NCI-H774 (cell line): ENCODE measurements around the gene TM7SF3.

Source experiments
- DNase-seq: peaks from one replicate; lab custom pipeline; 2025; lab: John Stamatoyannopoulos, UW

Gene TM7SF3

GRCh38 chr12:27014859-27015729 lies 910 bp upstream of the TM7SF3 start:
- no peak for DNase-seq

DNA sequence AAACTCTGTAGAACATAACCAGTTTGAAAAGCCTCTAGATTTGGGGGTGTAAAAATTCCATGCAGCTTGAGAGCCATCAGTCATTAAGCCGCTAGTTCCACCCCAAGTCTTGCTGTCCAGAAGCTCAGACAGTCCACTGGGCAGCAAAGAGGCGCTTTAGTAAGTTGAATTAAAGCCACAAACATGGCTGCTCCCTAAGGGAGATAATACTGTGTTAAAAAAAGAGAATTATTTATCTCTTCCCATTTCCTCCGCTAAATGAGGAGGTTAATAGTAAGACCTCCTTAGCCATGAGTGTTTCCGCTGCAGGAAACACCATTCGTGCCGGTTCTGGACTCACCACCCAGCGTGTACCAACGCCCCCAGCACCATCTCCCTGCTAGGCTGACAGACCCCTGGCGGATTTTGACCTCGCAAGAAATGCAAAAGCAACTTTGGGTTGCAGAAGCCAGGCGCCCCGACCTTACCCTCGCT lies 536 bp downstream of the TM7SF3 start:
- peak; percentile 30 for DNase-seq

- no peak for DNase-seq
These were observed 1.3 kb downstream of the TM7SF3 start for GRCh38 chr12:27012982-27013255.

- no peak for DNase-seq
These were observed 1.8 kb downstream of the TM7SF3 start for GRCh38 chr12:27012239-27012981.

DNA sequence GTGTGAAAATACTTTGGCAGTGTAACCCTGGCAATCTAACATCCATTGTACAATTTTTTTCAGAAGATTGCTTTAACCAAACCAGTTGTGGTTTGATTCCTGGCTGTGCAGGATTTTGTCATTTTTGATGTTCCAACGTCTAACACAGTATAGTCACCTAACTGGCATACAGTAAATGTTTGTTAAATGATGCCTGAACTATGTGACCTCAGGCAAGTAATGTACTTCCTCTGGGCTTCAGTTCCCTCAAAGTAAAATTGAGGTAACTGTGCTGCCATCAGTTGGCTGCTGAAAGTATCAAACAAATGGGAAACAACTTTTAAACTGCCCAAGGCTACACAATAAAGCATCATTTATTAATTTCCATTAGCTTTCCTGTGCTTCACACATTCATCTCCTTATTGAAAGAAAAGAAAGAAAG lies 4.3 kb downstream of the TM7SF3 start:
- no peak for DNase-seq

DNA sequence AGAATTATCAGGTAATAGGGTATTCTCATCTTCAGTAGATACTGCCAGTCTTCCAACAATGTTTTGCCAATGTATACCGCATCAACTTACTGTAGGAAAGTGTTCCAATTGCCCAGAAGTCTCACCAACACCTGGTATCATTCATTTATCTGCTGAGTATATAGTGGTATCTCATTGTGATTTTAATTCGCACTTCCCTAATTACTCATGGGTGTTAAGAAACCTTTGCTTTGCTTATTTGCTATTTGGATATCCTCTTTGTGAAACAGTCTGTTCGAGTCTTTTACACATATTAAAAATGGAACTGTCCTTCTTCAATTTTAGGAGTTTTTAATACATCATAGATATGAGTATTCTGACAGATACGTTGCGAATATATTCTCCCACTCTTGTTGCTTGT lies 6.1 kb downstream of the TM7SF3 start:
- DNase-seq, result no peak

DNA sequence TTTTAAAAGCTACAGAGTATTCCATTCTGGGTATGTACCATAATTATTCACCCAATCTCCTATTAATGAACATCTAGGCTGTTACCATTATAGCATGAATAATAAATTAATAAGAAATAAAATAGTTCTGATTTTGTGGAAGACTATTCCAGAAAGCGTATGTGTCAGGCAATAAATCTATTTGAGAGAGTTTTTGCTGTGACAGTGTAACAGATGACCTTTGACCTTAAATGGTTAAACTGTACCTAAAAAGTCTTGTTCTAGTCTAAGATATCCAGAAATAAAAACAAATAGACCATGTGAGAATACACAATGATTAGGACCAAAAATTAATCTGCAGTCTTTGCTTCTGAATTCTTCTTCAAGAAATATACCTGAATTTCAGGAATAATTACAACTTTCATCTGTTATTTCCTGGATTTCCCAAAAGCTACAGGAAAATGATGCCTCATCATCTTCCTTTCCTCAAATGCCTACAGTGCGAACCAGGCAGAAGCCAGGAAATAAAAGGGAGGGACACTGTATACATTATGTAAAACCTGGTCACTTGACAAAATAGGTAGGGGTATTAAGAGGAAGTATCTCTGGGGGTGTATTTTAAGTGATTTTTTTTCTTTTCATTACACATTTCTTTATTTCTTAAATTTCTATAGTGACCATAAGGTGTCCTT lies 7.3 kb downstream of the TM7SF3 start:
- no peak for DNase-seq

DNA sequence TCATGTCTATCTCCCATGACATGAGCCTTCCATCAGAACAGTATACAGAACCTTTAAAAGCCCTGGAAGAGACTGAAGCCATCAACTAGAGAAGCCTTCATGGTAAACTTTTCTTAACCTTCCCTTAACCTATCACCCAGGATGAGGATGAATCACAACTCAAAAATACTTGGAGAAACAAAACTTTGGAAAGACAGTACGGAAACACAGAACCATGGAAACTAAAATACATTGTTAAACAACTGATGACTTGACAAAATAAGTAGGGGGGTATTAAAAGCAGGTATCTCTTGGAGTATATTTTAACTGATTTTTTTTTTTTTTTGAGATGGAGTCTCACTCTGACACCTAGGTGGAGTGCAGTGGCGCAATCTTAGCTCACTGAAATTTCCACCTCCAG lies 8.7 kb downstream of the TM7SF3 start:
- no peak for DNase-seq

DNA sequence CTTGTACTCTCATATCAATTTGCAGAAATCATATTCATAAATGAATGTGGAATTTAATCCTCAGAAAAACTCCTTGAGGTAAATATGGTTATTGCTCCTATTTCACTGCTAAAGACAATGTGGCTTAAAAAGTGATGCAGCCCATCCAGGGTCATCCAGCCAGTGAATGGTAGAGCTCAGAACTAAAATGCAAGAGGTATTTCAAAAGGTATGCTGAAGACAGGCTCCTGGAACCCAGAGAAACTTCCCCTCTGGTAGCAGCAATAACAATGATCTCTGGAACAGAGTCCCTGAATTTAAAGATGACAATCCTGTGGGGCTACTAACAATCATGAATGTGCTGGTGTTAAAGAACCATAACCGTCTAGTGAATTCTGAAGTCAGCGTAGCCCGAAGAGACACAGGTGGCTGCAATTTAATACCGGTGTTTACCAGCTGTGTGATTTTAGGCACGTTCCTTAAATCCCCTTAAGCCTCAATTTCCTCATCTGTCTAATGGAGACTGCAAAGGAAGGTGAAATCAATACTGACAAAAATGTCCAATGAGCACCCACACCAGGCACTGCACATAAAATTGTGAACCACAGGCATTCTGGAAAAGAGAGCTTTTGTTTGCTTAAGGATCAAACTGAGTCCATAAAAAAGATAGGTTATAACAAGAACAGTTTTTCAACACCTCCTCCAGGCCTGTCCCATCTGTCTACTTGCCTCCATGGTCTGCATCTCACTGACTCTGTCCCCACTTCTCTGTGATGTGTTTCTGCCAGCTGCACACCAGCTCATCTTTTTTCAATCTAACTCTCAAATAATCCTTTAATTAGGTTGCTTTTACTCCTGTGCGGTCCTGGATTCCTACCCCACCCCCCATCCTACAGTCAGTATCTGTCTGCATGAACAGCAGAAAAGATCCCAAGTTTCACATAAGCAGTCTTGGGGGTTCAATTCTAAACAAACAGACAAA lies 10.5 kb downstream of the TM7SF3 start:
- no peak for DNase-seq

DNA sequence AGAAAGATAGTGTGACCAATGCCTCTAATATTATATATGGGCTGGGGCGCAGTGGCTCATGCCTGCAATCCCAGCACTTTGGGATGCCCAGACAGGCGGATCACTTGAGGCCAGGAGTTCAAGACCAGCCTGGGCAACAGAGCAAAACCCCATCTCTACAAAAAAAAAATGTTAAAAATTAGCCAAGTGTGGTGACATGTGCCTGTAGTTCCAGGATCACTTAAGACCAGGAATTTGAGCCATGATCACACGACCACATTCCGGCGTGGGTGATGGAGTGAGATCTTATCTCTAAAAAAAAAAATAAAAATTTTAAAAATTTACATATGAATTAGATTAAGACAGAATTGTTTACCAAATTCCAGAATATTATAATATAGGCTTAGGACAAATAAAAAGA lies 12.0 kb downstream of the TM7SF3 start:
- DNase-seq, result no peak

DNA sequence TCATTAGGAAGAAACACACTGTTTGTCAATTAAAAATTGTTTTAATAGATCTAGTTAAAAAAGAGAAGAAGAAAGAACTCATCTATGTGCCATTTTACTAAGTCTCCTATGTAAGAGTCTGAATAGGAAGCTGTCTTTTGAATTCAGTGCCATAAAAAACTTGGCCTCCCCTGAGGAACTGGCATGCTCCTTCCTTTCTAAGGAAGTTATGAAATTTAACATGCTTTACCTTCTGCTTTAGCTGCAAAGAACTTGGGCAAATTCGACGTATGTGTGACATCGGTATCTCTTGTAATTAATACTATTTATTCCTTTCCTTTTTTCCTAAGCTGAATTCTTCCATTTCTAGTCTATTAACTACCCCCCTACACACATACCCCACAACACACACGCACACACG lies 12.5 kb downstream of the TM7SF3 start:
- DNase-seq, result no peak

DNA sequence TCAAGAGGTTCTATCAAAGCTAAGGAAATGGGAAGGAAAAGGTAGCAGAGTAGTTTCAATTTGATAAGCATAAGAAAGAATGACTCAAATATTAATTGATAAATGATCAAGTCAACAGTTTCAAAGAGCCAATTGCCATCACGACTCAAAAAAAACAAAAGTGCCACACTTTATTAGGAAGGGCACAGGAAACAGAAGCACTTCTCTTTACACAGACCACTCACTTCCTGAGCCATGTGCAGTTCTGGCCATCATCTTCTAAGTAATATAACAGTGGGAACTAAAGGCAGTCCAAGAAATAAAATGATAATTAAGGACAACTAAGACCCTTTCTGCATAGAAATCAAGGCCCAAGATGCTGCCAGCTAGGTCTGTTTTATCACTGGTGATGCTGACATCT lies 13.2 kb downstream of the TM7SF3 start:
- DNase-seq, result no peak

DNA sequence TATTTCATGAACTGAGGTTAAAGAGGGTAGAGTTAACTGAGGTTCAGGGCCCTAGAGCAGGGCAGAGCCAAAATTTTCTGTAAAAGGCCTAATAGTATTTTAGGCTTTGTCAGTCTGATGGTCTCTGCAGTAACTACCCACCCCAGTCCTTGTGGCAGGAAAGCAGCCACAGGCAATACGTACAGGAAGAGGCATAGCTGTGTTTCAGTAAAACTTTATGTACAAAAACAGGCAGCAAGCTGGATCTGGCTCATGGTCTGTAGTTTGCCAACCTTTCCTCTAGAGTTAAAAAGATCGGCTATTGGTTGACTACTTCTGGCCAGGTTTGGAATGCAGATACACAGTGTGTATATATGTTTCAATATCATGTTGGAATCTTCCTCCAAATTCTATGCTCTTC lies 17.2 kb downstream of the TM7SF3 start:
- no peak for DNase-seq

DNA sequence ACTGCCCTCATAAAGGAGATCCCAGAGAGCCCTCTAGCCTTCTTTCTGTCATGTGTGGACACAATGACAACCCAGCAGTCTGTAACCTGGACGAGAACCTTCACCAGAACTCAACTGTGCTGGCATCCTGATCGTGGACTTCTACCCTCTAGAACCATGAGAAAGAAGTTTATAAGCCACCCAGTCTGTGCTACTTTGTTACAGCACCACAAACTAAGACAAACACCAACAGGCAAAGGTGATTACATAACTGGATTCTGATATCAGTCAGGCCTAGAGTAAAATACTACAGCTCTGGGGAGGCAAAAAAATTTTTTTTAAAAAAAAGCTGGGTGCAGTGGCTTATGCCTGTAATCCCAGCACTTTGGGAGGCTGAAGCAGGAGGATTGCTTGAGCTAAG lies 18.5 kb downstream of the TM7SF3 start:
- no peak for DNase-seq

- DNase-seq, result no peak
These were observed 20.1 kb downstream of the TM7SF3 start for GRCh38 chr12:26994109-26994508.

- DNase-seq, result no peak
These were observed 22.4 kb downstream of the TM7SF3 start for GRCh38 chr12:26991826-26992225.

DNA sequence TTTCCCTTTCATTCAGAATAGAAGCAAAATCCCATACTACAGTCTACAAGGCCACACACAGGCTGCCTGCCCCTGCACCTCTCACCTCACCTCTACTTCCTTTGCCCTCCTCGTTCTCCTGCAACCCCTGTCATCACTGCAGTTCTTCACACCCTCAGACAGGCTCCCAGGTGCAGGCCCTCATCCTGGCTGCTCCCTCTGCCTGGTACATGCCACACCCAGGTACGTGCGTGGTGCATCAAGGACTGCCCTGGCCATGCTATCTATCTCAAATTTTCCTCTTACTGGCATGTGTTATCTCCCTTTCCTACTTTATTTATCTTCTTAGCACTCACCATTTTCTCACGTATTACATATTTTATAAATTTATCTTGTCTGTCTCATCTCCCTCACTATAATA lies 24.3 kb downstream of the TM7SF3 start:
- DNase-seq, result no peak

GRCh38 chr12:26988703-26989102 lies 25.5 kb downstream of the TM7SF3 start:
- DNase-seq, result no peak

DNA sequence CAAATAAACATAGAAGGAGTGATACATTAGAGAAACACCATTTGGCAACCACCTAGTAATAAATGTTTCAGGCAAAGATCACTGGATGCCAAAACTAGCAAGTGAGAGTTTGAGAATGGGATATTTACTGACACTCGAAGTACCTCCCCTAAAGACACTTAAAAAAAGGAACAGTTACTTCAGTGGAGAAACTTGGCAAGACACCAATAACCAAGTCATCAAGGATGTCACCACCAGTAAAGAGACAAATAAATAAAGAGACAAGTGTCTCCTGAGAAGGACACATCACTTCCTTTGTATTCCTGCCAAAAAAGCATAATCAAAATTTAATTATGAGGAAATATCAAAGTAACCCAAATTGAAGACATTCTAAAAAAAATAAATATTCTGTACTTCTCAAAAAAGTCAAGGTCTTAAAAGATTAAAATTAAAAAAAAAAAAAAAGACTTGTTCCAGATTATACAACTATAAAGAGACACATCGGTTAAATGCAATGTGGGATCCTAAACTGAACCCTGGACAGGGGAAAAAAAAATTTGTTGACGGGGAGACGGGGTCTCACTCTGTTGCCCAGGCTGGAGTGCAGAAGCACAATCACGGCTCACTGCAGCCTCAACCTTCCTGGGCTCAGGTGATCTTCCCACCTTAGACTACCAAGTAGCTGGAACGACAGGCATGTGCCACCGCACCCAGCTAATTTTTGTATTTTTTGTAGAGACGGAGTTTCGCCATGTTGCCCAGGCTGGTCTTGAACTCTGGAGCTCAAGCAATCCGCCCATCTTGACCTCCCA lies 26.4 kb downstream of the TM7SF3 start:
- DNase-seq, result no peak

DNA sequence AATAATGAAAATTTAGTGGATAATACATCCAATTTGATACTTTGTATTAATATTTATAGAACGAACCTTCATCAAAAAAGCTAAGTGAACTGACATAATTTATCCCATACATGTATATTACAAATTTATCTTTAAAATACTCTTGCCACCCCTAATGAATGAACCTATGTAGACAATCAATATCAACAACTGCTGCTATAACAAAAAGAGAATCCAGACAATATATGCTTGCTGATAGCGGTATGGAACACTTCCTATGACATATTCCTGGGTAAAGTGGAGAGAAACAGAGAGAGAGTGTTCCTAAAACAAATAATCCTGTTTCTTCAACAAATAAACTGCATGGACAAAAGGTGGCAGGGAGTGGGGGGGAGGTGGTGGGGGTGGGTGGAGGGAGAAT lies 31.3 kb downstream of the TM7SF3 start:
- no peak for DNase-seq

GRCh38 chr12:26979733-26980132 lies 34.5 kb downstream of the TM7SF3 start:
- DNase-seq, result no peak
